Measurements from ENCODE around the gene RGS5. TPM values are rescaled to one million over a fixed set of nuclear protein-coding genes. Genes with fewer than 3 reads are reported as not detected.

RGS5 gene
- total RNA-seq, 1 donor from 2014 or later, result 209 TPM

DNA sequence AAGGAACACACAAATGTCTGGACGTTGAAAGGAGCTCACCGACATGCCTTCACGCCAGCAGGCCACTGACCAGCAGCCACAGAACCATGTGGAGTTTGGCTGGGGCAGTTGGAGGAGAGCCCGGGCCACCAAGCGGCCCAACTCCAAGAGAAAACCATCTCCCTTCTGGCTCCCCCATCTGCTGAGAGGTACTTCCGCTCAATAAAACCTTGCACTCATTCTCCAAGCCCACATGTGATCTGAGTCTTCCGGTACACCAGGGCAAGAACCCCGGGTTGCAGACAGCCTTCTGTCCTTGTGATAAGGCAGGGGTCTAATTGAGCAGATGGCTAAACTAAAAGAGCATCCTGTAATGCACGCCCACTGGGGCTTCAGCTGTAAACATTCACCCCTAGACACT lies 109.1 kb downstream of the RGS5 start:
- Mint-ChIP-seq H3K4me1 (peaks cover 8% of the 10 kb centered on the region), H3K27me3 (ENCODE audit: low read depth) (peaks cover 15% of the 10 kb centered on the region), H3K36me3 (no peaks in the 10 kb centered on the region), H3K4me3 (no peak overlapping the region), H3K9me3 (no peaks in the 10 kb centered on the region), H3K27ac (no peak overlapping the region)
- TF ChIP-seq, protein P1, sequence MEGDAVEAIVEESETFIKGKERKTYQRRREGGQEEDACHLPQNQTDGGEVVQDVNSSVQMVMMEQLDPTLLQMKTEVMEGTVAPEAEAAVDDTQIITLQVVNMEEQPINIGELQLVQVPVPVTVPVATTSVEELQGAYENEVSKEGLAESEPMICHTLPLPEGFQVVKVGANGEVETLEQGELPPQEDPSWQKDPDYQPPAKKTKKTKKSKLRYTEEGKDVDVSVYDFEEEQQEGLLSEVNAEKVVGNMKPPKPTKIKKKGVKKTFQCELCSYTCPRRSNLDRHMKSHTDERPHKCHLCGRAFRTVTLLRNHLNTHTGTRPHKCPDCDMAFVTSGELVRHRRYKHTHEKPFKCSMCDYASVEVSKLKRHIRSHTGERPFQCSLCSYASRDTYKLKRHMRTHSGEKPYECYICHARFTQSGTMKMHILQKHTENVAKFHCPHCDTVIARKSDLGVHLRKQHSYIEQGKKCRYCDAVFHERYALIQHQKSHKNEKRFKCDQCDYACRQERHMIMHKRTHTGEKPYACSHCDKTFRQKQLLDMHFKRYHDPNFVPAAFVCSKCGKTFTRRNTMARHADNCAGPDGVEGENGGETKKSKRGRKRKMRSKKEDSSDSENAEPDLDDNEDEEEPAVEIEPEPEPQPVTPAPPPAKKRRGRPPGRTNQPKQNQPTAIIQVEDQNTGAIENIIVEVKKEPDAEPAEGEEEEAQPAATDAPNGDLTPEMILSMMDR (IDR thresholded peaks at IDR 0.05; ENCODE audit: unreplicated experiment), result no peak
- no peak for DNase-seq (ENCODE audit: low spot score in 2 of 2, unreplicated experiment in 2 of 2)

DNA sequence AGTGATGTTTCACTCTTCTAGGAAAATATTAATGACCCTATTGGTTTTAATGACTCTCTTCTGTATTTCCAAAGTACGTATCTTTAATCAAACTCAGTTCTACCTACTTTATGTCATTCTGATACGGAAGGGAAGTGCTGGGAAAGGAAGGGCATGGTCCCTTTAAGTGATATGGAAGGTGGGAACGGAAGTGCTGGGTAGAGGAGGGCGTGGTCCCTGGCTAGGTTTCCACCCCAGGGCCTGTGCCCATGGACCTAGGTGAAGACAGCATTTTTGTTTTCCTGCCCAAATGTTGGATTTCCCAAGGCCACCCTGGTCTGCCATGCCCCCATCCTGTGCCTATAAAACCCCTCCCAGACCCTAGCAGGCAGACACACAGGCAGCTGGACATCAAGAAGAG lies 109.5 kb downstream of the RGS5 start:
- H3K4me1 Mint-ChIP-seq, result peaks cover 8% of the 10 kb centered on the region
- DNase-seq (ENCODE audit: low spot score in 2 of 2, unreplicated experiment in 2 of 2), result no peak
- H3K4me3 Mint-ChIP-seq, result no peak overlapping the region
- H3K9me3 Mint-ChIP-seq, result no peaks in the 10 kb centered on the region
- H3K27me3 Mint-ChIP-seq (ENCODE audit: low read depth), result peaks cover 15% of the 10 kb centered on the region
- no peaks in the 10 kb centered on the region for H3K36me3 Mint-ChIP-seq
- no peak overlapping the region for H3K27ac Mint-ChIP-seq
- TF ChIP-seq, protein P1 (IDR thresholded peaks at IDR 0.05; ENCODE audit: unreplicated experiment), result no peak

Other genes with a start within 250 kb of the RGS5 start
- gene RGS4, start 133.6 kb downstream of the RGS5 start, total RNA-seq, result 33.8 to 42.0 TPM (median 39.9 TPM) in 3 replicates
- 13.6 to 15.4 TPM (median 14.9 TPM) in 3 replicates for gene NUF2, start 119.0 kb upstream of the RGS5 start, total RNA-seq